NCI-H1436 treated with DMSO at 0.1 percent for 48 hours (cell line): Measurements from ENCODE around the gene ZNF473.
A peak's percentile ranks its signal among the peaks of the same experiment; 100 is the strongest.

Source experiments
- DNase-seq: peaks from one replicate; lab custom pipeline; 2025; lab: John Stamatoyannopoulos, UW

The ZNF473 gene

DNA sequence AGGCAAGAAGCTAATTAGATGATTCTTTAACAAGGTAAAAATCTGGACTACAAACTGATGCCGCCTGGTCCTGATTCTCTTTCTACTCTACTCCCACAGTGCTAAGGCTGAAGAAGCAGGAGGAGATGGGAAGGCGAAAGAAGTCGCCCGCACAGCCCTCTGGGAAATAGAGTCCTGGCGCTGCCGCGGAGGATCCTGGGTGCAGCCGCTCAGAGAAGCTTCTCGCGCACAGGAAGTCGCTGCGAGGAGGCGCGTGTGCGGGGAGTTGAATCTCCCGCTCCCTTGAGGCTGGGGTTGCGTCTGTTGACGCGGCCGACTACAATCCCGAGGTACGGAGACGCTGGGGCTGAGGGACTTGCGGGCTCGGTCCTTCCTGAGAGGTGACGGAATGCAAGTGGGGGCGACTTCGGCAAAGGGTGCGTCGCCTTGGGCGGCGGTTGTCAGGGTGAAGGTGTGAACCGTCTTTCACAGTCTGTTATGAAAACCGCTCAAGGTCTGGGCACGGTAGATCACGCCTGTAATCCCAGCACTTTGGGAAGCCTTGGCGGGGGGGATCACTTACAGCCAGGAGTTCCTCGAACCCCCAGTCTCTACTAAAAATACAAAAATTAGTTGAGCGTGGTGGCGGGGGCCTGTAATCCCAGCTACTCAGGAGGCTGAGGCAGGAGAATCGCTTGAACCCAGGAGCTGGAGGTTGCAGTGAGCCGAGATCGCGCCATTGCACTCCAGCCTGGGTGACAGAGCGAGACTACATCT lies at the start of gene ZNF473:
ZNF473 (plus strand) TSS at position 212 of the 756 bp plus-strand sequence. CDS start 5,078 bp downstream, outside the sequence.
- DNase-seq = peak; percentile 99

DNA sequence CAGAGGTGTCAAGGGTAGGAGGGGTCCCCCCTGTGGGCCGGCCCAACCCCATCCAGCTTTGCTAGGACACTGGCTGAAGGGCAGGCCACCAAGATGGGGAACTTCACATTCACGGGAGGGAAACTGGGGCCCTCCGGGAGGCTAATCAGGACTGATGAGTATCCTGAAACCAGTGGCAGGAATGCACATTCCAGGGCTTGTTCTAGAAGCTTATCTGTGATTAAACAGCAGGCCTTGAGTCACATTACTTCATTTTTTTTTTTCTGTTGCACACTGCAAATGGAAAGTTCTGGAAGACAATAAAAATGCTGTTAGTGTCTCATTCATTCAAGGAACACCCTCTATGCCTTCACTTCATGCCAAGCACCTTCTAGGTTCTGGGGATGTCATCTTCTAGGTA lies 49.3 kb upstream of the ZNF473 start:
- DNase-seq = no peak

DNA sequence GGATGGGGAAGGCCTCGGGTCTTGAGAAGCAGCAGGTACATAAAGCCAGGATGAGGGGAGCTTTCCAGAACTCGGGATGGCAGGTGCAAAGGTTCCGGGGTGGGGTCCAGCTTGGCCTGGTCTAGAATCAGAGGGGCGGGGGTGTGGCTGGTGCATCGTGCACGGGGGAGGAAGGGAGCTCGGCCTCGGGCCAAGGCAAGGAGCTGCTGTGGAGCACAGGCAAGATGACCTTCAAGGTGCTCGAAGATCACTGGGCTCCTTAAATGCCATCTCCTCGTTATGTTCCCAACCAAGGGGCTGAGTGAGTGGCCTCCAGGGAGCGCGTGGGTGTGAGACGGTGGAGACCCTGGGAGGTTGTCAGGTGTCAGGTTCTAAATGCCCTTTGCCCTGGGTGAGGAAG lies 48.7 kb upstream of the ZNF473 start:
- DNase-seq = no peak

DNA sequence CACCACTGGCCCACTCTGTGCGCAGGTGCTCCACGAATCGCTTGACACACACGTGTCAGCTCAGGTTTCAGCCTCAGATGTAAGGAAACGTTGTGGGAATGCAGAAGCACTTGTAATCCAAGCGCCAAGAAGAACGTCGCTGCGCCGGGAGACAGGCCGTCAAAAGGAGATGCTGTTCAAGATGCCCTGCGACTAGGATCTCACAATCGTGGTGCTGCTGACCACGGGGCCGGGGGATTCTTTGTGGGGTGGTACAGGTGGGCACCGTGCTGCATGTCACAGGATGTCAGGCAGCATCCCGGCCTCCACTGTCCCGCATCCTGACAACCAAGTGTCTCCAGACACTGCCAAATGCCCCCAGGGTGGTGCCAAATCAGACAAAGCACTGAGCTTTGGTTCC lies 47.9 kb upstream of the ZNF473 start:
- DNase-seq = no peak

DNA sequence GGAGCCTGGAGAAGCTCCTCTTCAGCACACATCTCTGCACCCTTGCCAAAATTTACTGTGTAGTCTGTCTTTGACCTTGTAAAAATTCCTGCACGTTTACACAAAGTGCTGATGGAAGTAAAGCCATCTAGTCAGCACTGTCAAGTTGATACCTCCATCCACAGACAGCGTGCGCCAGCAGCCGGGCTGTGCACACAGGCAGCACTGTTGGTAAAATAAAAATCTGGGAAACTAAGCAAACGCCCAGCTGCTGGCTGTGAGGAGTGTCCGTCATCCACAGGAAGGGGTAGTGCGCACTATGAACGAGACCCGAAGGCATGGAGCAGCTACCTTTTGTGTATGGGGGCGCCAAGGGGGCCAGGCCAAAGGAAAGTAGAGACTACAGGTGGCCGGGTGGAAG lies 47.5 kb upstream of the ZNF473 start:
- DNase-seq = no peak

DNA sequence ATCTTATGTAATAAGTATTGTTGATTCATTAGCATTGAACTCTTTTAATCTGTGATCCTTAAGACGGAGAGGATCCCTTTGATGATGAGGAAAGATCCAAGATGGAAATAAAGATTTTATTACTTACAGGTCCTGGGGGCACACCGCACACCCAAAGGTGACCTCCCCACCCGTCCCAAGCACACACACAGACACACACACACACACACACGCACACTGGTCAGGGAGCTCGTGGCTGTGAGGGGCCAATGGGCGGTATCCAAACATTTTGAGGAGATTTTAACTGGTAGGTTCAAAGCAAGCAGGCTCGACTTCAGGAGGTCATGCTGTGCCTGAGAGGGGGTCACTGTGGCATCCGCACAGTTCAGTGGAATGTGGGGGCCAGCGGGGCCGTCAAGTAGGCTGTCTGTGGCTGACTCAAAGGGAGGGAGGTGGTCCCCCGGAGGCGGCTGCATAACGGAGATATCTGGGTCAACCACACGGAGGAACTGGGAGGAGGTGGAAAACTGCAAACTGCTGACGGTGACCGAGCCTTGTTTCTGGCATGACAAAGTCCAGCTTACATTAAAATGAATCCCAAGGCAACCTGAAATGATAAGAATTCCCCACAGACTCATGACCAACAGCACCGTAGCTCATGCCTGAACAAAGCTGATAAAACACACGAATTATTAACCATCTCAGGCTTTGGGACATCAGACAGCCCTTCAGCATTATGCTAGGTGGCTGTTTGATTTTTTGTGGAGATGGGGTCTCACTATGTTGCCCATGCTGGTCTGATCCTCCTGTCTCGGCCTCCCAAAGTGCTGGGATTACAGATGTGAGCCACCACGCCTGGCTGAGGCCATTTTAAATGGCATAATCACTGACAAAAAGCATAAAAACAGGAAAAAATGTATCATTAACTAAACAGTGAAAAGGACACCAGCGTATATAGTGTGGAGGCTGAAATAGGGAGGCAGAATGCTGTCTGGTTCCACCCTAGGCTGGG lies 43.9 kb upstream of the ZNF473 start:
- DNase-seq = no peak

DNA sequence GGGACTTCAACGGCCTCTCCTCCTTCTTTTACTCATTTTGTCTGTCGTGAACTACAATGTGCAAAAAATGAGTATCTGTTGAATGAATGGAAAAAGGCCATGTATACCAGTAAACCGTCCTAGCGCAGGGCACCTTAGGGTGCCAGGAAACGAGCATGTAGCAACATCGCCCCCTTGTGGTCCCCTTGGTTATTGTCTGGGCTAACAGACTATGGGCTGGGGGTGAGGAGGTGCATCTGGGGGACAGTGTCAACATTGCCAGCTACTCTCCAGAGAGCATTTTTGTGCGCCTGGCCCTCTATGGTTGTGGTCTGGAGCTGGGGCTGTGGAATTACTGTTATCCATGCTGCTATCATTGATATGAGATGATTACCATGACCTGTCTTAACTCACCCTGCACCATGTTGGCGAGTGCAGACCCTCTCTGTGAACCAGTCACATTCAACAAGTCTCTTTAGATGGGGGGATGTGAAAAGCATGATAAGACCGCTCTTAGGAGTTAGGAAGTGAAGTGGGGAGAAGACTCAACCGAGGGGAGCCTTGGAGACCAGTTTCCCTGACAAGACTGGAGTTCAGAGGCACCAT lies 42.1 kb upstream of the ZNF473 start:
- peak; percentile 25 for DNase-seq

DNA sequence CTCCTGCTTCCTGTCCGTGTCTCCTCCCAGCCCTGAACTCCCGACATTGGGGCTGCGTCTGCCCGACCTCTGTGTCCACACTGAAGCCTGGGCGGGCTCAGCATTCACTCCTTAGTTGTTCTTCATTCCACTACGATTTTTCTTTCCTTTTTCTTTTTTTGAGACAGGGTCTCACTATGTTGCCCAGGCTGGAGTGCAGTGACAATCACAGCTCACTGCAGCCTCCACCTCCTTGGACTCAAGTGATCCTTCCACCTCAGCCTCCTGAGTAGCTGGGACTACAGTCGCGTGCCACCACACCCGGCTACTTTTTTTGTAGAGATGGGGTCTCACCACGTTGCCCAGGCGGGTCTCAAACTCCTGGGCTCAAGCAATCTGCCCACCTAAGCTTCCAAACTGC lies 41.3 kb upstream of the ZNF473 start:
- DNase-seq = no peak

DNA sequence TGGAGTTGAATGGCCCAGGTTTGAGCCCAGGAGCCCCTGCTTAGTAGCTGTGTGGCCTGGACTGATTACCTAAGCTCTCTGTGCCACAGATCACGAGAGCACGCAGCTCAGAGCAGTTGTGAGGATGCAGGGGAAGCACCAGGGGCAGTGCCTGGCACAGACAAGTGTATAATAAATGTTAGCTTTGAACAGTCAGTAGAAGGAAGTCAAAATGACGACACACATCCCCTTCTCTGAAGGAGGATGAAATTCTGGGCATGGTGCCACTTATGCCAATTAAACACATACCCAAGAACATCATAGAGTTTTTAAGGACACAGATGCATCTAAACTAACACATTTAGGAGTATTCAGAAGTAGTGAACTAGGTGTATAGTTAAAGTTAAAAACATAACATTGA lies 39.9 kb upstream of the ZNF473 start:
- no peak for DNase-seq

DNA sequence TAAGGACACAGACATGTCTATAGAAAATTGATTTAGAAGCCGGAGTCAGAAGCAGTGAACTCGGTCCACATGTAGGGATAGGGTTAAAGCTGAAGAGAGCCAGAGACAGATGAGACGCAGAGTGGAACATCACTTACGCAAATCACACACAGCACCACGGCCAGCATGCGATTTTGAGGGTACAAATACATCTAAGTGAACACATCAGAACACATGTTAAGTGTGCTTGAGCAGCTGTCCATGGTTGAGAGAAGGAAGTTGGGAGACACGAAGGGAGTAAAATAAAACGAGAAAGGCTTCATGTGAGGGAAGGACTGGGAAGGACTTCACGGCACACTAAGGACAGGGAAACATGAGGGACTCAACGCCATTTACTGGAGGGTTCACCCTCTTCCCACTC lies 39.5 kb upstream of the ZNF473 start:
- no peak for DNase-seq

DNA sequence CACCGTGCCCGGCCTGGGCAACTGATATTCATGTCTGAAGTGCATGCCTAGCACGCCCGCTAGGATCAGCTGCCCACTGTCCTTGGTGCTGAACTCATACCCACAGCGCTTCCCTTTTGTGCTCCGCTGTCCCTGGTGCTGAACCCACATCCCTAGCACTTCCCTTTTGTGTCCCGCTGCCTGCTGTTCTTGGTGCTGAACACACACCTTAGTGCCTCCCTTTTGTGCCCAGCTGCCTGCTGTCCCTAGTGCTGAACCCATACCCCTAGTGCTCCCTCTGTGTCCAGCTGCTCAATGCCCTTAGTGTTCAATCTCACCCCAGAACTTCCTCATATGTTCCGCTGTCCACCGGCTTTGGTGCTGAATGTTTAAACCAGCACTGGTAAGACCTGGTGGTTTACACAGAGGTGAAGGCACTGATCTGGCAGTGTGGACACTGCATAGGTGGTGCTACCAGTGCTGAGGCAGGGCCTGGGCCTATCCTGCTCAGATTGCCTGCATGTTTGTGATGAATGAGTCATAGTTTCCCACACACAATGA lies 38.6 kb upstream of the ZNF473 start:
- no peak for DNase-seq

DNA sequence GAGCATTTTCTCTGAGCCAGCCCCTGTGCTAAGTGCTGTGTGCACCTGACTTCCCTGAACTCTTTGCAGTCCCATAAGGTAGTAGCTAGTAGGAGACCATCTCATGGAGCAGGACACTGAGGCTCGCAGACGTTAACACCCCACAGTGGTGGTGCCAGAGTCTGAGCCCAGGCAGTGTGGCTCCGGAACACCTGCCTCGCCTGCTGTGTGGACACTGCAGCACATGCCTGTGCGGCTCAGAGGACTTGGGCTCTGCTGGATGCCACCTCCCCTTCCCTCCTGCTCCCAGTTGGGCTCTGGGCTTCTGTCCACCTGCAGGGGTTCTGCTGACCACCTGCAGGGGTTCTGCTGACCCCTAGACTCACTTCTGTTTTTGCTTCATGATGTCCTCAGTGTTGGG lies 37.8 kb upstream of the ZNF473 start:
- DNase-seq = no peak

DNA sequence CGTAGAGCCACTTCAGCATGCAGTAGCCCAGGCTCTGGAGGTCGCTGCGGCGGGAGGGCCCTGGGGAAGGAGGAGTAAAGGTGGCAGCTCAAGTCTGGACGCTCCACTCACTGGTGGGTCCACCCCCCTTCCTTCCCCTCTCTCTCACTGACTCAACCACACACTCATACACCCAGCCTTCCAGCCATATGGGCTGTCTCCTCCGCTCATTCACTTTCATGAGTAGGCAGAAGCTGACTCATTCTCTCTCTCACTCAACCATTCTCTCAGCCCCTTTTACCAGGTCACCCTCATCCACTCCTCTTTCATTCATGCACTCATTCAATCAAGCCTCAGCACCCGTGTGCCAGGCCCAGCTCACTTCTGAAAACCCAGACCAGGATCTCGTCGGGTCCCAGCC lies 37.4 kb upstream of the ZNF473 start:
- no peak for DNase-seq

DNA sequence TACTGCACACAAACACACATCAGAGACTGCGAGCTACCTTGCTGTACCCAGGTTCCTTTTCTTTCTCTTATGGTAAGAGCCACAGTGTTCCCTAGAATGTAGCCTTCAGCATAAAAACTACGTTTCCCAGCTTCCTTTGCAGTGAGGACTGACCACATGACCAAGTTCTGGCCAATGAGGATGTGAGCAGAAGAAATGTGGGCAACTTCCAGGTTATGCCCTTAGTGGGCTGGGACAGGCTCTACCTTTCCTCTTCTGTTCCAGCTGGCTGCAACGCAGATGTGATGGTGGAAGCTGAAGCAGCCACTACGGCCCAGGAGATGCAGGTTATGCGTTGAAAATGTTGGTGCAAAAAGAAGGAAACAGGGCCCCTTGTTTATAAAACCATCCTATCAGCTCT lies 28.1 kb upstream of the ZNF473 start:
- DNase-seq = no peak

DNA sequence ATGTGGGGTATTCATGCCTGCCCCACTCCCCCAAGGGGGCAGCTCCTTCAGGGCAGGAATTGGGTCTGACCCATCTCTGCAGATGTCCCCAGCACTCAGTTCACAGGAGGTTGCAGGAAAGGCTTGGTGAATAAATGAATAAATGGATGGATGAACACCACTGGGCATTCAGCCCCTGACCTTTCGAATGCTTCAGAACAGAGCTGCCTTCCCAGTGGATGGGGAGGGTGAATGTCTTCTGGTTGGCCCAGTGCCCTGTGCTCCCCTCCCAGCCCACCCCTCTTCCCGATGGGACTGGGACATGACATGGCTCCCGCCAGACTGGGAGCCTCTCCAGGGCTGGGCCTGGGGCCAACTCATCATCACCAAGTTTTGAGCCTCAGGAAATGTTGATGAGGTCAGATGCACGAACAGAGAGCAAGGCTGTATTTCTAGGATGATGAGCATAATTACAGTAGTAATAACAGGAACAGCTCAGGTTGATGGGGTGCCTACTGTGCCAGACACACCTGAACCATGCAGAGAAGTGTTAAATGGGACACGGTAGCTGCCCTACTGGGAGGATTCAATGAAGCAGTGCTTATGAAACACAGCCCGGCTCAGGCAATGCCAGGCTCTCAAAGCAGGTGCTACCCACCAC lies 26.3 kb upstream of the ZNF473 start:
- no peak for DNase-seq

DNA sequence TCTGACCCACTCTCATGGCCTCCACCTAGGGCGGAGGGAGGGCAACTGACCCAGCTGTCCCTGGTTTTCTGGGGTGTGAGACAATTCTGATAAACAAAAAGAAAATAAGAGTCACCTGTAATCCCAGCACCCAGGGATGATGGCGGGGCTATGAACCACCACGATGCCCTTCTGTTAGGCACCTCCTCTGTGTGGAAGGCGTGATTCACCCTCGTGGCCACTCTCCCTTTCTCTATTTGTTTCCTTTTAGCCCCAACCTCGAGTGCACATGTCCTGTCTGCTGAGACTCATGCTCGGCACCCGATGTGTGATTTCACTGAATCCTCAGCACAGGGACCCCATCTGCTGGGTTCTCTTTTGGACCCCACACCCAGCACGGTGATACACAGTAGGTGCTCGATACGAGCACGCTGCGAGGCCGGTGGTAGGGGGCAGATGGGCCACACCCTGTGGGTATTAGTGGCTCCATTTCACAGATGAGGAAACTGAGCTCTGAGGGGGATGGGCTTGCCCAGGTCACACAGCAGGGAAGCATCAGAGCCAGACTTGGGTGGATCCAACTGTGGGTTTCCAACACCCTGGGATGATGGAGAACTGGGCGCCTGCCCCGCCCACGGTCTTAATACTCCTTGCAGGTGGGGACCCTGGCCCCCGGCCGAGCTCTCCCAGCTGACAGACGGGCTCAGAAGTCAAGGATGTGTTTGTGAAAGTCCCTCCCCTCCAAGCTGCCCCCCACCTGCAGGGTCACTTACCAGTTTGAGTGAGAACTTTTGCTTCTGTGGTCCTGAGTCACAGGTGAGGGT lies 25.6 kb upstream of the ZNF473 start:
- no peak for DNase-seq

DNA sequence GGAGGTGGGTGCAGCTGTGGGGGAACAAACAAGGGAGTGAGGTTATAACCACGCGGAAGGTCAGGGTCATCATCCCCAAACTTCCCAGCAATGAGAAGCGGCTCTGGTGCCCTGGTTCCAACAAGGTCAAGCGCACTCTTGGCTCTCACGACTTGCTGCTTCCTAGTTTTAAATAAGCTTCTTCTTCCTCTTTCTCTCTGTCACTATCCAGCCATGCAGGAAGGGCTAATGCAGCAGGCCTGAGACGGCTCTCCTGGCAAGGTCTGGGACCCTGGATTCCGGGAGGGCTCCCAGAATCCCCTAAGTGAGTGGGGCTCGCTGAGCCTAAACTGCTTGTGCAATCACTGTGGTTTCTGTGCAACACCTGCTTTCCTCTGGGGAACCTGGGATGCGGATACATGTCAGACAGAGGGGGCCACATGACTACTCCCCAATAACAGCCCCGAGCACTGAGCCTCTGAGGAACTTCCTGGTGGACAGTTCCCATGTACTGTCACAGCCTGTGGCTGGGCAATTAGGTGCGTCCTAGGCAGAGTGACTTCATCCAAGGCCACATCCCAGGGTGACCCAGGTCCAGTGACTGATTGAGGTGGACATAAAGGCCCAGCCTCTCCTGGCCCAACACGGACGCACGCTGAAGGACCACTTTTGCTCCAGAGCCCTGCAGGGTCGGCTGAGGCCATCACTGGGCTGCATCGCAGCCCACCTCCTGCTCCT lies 24.8 kb upstream of the ZNF473 start:
- DNase-seq = no peak

DNA sequence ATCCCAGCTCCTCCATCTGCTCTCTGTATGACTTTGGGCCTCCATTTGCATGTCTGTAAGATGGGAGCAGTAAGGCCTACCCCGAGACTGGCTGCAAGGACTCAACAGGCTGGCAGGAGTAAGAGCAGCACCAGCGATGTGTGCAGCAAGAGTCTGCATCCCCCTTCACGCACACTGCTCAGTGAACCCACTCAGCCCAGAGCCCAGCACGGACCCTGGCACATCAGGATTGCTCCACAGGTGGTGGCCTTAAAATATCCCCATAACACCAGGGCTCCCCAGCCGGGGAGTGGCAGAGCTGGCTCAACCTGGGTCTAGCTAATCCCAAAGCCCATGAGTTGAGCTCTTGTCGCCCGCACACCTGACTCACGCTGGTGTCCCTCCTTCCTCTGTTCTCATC lies 24.0 kb upstream of the ZNF473 start:
- DNase-seq = no peak

DNA sequence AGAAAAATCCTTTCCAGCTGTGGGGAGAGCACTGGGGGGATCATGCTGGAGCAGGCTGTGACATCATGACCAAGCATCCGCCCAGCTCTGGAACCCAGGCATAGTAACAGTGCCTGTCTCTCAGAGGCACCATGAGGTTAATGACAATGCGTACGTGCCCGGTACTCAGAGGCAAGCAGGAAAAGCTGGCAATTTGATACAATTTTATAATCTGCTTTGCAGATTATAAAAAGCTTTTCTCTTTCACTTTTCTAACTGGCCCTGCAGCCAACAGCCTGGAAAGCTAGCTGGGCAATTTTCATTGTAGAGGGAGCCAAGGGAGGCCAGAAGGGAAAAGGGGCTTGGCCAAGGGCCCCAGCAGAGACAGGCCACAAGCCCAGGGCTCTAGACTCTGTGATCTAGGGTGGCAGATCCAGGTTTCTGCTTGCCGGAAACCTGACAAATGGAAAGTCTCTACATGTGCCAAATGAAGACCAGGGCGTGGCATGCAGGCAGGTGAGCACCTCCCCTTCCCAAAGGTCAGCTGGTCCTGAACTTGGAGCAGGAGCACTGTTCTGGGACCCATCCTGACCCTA lies 23.3 kb upstream of the ZNF473 start:
- no peak for DNase-seq

DNA sequence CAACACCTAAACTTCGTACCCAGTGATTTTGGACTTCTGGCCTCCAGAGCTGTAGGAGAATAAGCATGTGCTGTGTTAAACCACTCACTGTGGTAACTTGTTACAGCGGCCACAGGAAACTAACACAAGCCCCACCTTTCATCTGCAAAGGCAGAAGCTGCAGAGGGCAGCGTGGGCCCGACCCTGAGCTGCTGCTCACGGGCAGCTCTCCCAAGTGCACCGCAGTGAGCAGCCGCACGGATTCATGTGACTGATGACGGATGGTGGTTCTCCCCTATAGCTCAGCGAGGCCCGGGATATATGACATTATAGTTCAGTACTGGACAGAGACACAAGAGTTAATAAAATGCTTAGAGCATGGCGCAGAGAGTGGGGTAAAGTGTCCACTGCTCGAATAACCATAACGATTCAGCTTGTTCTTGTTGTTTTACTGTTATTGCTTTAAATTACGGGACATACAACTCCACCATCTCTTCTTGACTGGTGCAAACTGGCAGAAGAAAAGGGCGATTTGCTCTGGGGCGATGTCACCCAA lies 22.5 kb upstream of the ZNF473 start:
- no peak for DNase-seq
